ENCODE data around the gene WDR53. TPM values are rescaled to one million over a fixed set of nuclear protein-coding genes. Genes with fewer than 3 reads are reported as not detected.

The WDR53 gene
- total RNA-seq, 2 donors from 2014 or later: 8.8 to 9.4 TPM

Other genes starting within 250 kb of the WDR53 start
- gene TM4SF19, start 230.2 kb downstream of the WDR53 start, total RNA-seq: not detected
- 10 to 100 TPM; 29.5 to 37.4 TPM for gene UBXN7, start 136.1 kb downstream of the WDR53 start, total RNA-seq
- 10 to 100 TPM; 17.6 to 22.1 TPM for gene RNF168, start 64.8 kb downstream of the WDR53 start, total RNA-seq
- 10 to 100 TPM; 10.7 to 28.5 TPM for gene SMCO1, start 53.2 kb downstream of the WDR53 start, total RNA-seq
- gene FBXO45, start 106 bp upstream of the WDR53 start, total RNA-seq: 1 to 10 TPM; 7.9 to 8.4 TPM
- 1 to 10 TPM; 5.4 to 6.0 TPM for gene NRROS, start 71.1 kb upstream of the WDR53 start, total RNA-seq
- gene CEP19, start 143.7 kb upstream of the WDR53 start, total RNA-seq: 1 to 10 TPM; 1.3 to 1.7 TPM
- 10 to 100 TPM; 10.9 to 18.4 TPM for gene PIGX, start 143.8 kb upstream of the WDR53 start, total RNA-seq
- gene PAK2, start 171.3 kb upstream of the WDR53 start, total RNA-seq: 10 to 100 TPM; 47.3 to 78.3 TPM

Measured in left cardiac atrium (tissue), 2 donors.